Stimulated activated CD4-positive, alpha-beta T cell treated with anti-CD3 and anti-CD28 coated beads, Interleukin-1b, Interleukin-23, amount 100 ng/mL, for 48 hours (primary cell): ENCODE data around the gene CD48.
"Not testable (repeated sequence)": the region's sequence is repeated elsewhere in the genome, so short reads cannot be mapped to it uniquely, and the experiment has no call there.

Experiments used
- DNase-seq: peaks from one replicate; pipeline ENCODE4 v3.0.0-alpha.2; 2020

The CD48 gene

DNA sequence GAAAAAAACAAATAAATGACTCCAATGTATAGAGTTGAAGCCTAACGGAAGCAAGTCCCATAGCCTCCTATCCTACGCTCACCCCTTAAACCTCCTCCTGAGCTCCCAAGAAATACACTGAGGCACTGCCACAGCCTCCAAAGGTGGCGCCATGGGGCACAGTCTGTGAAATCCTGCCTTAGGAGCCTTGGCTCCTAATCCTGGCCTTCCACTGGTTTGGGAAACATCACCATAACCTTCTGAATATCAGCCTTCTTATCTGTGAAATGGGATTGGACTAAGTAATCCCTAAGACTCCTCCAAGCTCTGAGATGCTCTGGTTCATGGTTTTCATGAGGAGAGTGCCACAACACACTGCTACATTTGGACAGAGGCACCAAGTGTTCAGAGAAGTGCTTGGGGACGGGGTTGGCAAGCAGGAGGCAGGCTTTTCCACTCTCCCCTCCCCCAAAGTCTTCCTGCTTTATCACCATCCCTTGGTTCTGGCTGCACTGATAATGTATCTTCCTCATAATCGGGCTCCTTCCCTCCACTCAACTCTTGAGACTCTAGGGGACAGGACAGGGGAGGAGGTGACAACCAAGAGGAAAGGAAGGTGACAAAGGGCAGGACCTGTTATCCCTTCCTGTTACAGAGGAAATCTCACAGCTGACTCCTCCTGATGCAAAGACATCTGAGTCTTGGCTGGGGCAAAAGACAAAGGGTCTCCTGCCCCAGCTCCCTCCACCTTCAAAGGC lies 30.2 kb upstream of the CD48 start:
- no peak for DNase-seq

DNA sequence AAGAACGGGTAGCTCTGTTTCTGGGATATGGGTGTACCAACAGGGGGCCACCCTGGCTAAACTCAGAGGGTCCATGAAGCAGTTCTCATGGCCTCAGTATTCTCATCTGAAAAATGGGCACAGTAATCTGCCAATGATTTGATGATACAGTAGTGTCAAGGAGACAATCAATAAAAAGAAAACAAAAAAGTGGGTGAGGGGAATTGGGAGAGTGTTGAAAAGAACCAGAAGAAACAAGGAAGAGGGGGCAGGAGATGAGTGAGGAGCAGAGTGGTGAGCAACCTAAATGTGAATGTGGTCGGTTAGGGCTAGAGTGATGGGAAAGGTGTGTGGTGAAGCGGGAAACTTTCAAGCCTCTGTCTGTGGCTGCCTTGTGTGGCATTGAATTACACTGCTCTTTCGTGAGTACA lies 29.5 kb upstream of the CD48 start:
- DNase-seq = no peak

DNA sequence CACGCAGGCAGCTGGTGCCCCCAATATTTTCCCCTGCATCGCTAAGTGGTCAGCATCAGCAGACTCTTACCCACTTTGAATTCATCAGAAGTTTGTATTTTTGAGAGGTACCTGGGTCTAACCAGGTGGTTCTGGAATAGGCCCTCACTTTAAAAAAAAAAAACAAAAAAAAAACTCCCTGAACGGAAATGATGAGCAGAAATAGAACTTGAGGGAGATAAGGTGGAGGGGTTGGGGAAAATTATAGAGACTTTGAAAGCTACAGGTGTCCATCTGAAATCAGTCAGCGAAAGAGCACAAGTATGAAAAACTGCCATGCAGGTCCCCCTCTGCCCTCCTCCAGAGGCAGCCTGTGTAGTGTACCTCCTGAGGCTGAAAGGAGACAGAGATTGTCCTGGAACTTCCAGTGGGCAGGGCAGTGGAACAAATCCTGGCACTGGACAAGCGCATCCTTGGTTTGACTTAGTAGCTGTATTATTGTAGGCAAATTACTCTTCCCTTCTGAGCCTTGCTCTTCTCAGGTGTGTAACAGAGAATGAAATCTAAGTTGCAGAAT lies 28.6 kb upstream of the CD48 start:
- DNase-seq = no peak

DNA sequence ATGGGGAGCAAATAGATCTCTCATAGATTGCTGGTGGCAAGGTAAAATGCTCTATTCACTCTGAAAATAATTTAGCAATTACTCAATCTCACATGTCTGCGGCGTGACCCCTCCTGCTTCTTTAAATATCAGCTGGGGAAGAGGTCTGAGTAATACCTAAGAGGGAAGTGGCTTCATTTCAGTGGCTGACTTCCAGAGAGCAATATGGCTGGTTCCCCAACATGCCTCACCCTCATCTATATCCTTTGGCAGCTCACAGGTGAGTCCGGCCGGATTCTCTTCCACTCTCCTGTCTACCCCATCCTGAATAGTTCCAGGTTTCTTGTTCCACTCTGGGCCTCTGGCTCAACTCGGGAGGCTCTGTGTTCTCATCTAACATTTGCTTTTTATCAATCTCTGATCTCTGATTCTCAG lies 27.5 kb upstream of the CD48 start, which contains the start of gene SLAMF7:
Gene SLAMF7, plus strand, starts transcription at position 150 of the 414 bp plus-strand sequence. Its CDS starts 55 bp downstream, at position 205.
- DNase-seq = peak; percentile 45

DNA sequence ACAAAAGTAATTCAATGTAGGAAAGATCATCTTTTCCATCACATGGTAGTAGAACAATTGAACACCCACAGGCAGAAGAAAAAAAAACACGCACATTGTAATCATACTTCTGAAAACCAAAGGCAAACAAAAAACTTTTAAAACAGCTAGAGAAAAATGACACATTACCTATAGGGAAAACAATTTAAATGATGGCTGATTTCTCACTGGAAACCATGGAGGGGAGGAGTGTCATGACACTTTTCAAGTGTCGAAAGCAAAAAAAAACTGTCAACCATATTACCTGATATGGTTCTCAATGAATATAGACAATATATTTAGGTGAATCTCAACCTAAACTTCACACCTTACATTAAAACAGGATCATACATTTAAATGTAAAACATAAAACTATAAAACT lies 26.6 kb upstream of the CD48 start:
- DNase-seq = no peak

DNA sequence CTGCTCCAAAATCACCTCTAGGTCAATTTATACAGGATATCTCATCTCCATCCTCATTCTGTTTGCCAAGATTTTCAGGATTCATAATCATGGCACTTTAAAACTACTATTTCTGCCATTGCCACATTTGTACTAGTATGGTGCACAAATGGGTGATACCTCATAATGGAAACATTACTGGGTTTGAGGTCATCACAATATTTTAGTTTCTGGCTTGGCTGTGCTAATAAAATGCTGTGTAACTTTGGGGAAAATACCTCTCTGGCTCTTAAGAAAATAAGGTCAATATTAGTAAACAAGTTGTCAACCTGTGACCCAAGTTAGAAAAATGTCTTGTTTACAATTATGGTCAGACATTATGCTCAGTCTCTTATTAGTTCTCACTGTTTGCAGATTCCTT lies 22.7 kb upstream of the CD48 start:
- DNase-seq = no peak

DNA sequence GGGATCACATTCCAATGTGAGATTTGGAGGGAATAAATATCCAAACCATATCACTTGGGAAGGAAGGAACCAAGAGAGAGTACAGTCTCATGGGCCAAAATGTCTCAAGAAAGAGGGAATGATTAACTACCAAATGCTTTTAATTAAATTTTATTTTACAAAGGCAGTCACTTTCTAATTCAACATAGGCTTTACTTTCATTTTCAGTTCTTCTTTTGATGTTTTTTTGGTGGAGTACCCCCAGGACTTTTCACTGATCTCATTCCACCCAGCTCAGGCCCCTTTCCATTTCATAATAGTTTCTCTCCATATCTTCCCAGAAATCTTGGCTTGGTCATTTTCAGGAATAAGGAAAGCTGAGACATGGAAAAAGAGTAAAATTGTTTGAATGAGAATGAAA lies 22.3 kb upstream of the CD48 start:
- no peak for DNase-seq

DNA sequence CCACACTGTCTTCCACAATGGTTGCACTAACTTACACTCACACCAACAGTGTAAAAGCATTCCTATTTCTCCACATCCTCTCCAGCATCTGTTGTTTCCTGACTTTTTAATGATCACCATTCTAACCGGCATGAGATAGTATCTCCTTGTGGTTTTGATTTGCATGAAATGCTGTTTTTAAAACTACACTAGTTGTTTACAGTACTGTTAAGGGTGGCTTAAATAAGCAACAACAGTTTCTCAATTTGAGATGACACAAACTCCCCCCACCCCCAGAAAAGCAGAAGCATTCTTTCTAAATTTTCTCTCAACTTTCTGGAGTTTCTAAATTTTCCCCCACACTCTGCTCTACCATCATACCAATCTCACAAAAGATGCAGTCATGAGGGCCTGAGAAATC lies 20.4 kb upstream of the CD48 start:
- DNase-seq = no peak

DNA sequence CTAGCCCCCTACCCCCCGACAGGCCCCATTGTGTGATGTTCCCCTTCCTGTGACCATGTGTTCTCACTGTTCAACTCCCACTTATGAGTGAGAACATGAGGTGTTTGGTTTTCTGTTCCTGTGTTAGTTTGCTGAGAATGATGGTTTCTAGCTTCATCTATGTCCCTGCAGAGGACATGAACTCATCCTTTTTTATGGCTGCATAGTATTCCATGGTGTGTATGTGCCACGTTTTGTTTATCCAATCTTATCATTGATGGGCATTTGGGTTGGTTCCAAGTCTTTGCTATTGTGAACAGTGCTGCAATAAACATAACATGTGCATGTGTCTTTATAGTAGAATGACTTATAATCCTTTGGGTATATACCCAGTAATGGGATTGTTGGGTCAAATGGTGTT lies 19.9 kb upstream of the CD48 start:
- not testable (repeated sequence) for DNase-seq

DNA sequence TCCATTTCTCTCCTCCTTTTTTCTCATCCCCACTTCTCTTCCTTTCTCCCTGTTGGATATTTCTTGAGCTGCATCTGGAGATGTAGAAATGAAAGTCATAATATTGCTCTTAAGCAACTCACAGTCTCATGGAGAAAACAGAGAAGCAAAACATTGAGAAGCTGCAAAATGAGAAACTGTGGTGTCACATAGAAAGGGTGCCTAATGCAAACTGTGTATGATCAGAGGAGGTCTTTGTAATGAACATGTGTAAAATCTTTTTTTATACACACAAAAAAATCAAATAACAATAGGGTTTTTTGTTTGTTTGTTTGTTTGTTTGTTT lies 15.7 kb upstream of the CD48 start:
- DNase-seq = no peak

DNA sequence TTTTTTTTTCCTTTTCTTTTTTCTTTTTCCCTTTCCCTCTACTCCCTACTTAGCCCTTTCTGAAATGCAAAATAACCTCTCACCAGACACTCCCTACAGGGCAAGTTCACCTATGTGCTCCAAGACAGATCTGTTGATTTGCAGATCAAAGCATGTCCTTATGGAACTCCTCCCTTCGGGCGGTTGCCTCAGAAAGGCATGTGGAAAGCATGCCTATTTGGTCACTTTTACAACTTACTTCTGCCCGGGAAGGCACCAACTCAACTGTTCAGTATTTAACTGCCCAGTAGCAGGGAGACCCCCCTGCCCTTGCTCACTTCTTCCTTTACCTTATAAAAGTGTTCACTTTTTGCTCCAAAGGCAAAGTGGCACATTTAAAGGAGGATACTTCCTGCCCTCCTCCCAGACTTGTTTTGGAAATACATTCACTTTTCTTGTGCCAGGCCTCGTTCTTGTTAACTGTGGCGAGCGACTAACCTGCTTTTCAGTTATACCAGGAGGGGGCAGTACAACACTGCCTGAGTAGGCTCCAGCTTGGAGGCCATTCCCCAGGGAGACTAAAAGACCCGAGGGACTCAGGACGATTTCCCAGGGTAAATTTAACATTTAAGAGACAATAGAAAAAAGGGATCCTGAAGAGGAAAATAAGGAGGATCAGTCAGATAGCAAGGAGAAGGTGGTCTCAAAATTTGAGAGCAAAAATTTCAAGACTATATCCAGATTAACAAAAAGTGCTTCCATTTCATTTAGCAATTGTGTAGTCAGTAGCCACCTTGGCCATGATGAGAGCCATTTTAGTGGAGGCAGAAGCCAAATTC lies 15.1 kb upstream of the CD48 start:
- DNase-seq = peak; percentile 67

DNA sequence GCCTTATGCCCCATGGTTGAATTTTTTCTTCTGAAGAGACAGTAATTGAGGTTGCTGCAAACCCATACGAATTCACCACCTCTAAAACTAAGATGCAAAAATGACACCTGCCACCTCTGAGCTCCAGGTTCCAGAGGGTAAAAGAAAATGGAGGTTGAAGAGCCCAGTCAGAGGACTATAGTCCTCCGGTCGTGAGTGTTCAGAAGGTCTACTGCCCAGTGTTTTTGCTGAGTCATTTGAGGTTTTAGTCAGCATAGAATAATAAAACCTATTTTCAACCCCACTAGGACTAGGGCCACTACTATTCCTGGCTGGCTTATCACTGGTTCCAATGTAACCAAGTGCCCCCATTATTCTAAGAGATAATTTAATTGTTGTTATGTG lies 14.5 kb upstream of the CD48 start:
- no peak for DNase-seq

DNA sequence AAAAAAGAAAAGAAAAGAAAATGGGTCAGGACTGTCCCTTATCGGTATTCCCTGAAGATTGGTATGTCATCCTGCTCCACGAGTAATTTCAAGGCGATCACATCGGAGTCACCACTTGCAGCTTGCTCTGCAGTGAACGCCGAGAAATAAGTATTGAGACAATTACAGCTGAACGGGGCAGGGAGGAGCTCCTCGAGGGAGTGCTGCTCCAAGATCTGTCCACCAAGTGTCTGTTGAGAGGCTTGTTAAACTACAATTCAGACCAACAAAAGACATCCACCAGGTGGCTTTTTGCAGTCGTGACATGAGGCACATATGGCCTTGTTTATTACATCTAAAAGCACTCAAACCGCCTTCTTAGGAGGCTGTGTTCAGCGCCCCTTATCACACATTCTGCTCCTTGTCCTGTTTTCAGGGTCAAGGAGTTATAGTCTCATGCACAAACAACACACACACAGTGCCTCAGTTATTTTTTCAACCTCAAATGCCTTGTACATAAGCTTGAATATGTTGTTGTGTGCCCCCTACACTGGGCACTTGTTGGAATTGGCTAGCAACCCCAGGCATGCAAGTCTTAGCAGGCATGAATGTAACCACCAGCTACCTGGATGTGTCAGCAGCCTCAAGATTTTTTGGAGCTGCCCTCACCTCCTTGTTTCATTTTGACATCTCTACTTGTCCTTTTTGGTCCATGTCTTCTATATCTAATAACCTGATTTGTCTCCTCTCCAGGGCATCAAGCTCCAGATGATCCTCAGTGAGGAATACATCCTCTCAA lies 13.0 kb upstream of the CD48 start:
- DNase-seq = no peak

DNA sequence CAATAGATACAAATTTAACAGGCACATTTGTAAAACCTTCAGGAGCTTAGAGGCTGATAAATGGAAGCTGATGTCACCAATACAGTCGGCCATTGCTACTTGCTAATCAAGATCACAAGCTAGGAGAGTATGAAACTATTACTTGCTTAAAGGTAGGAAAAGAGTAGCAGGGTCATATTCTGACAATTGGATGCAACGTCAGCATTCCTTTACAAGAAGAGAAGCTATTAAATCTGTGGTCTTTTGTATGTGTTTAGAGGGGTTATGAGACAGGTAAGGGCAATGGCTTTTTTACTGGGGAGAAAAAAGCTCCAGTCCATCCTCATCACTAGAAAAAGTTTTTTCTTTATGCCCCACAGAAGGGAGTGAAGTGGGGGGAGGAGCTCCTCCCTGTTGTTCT lies 11.7 kb upstream of the CD48 start:
- no peak for DNase-seq

DNA sequence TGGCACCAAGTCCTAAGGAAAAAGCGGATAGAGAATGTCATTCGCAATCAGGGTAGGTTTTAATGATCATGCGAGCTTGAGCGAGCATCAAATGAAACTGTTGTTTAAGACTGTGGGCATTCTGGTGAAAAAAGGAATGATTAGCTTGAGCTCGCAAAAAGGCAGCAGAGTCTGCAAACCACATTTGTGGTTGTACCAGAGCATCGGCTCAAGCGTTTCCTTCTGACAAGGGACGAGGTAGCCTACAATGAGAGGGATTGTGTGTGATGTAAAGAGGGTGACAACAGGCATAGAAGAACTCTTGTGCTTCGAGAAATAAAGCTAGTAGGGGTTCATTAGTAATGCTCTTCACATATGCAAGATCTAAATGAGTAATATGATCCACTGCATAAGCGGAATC lies 11.1 kb upstream of the CD48 start:
- DNase-seq = no peak

DNA sequence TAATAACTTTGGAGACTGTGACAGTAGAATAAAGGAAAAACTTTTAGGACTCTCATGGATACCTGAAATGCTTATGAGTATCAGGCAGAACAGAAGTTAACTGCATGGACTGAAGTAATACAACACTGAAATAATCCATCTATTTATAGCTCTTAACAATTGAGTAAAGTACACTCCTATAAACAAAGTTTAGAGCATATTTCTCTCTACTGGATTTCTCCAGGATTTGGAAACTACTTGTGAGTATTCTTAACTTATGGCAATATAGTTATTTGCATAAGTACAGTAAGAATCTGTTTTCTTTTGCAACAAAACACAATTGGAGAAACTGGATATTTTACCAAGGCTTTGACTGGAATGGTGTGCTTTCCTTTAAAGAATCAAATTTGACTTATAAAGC lies 9.9 kb upstream of the CD48 start:
- no peak for DNase-seq

DNA sequence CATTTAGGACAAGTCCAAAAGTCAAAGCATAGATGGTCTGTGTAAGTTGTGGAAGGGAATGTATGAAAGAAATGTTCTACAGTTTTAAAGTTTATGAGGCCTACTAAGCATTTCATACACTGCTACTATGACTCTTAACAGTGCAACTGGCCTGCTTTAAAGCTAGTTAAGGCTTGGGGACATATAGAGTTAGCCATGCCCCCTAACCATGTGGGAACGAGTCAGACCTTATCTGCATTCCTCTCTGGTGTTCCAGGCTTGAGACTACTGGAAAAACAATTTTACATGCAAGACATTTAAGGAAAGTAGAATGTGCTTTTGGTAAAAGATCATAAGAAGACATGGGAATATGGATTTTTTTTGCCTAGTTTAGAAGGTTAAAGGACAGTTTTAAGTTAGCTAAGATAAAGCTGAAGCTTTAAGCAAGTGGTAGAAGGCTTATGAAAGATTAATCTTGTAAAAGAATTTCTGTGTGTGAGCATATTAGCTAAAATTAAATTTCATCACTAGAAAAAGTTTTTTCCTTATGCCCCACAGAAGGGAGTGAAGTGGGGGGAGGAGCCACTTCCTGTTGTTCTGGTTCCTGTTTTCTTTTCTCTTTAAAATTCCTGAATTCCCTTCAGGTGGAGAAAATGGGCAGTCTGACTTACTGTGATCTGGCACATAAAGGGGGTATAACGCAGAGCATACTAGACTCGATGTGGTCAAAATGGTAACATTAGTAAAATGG lies 8.9 kb upstream of the CD48 start:
- DNase-seq = no peak

DNA sequence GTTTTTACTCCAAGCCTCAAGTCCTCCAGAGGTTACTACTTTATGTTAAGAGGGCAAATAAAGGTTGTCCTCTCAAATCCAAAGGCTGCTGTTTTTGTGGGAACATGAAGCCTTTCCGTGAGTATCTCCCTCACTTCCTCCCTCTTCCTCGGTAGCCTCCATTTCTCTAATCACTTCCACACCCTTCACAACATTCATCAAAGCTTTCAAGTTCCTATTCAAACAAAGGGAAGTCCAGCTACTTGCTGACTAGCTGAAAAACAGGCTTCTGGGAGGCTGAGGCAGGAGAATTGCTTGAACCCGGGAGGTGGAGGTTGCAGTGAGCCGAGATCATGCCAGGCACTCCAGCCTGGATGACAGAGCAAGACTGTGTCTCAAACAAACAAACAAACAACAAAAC lies 6.6 kb upstream of the CD48 start:
- DNase-seq = no peak

DNA sequence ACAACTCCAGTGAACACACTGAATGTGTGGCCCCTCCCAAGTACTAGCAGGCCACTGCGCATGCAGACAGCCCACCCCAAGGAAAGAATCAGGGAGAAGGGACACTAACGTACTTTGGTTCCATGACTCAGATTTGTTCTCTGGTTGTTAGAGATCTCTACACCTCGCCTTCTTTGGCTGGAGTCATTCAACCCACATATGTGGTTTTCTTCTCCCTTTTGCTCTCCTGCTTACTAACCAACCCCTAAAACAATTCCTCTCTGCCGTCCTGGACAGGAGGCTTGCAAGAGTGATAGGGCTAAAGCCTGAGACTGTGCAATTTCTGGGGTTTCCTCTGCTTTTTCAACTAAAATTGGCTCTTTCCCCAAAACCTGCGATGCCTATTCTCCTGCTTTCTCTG lies 5.7 kb upstream of the CD48 start:
- no peak for DNase-seq

DNA sequence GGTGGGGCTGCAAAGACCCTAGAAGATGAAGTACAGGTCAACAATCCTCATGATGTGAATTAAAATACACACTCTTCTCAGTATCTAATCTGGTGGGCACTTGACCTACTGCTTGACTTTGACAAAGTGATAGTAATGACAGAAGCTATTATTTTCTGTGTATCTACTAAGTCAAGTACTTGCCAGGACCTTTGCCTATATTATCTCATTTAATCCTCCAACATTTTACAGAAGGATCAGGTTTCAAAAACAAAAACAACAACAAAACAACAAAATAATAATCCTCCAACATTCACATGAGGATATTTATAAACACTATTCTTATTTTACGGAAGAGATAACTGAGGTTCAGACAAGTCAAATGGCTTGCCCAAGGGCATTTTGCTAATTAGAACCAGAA lies 4.4 kb upstream of the CD48 start:
- no peak for DNase-seq

DNA sequence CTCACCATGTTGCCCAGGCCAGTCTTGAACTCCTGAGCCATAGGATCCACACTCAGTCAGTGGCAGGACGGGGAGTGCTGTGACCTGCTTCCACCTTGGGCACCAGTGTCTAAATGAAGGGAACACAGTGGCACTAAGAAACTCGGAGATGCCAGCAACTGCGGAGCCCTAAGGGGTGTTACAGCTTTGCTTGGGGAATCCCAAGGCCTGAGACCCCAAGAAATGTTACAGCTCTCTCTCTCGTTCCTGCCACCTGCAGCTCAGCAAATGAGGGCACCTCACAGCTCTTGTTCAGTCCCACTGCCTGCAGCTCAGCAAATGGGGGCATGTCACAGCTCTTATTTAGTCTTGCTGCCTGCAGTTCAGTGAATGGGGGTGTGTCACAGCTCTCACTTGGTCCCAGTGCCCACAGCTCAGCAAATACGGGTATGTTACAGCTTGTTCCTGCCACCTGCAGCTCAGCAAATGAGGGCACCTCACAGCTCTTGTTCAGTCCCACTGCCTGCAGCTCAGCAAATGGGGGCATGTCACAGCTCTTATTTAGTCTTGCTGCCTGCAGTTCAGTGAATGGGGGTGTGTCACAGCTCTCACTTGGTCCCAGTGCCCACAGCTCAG lies 2.5 kb upstream of the CD48 start:
- not testable (repeated sequence) for DNase-seq

DNA sequence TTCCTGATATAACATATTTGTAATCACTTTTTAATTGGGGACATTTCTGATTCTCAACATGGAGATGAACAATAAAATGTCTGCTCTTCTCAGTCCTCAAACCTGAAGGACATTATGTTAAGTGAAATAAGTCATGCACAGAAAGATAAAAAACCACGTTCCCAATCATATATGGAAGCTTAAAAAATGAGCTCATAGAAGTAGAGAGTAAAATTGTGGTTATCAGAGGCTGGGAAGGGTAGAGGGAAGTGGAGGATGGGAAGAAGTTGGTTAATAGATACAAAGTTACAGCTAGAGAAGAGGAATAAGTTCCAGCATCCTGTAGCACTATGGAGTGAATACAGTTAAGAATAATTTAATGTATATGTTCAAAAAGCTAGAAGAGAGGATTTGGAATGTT lies 1.5 kb upstream of the CD48 start:
- no peak for DNase-seq
